H1 (cell line): ENCODE measurements around the gene FAM174B.

Experiments used
- ATF2 ChIP-seq: IDR thresholded peaks from 2 replicates; pipeline ENCODE4 v1.6.1; 2012; ENCODE audit warnings: low read length, inconsistent platforms
- CEBPB ChIP-seq: IDR thresholded peaks from 2 replicates; pipeline ENCODE4 v1.6.1; 2012; ENCODE audit warnings: low read depth, low read length
- CTCF ChIP-seq, 3 experiments: IDR thresholded peaks; 1 replicate in 2 of 3; 2 replicates in 1 of 3; pipeline versions ENCODE4 v1.5.1 to v1.6.1; 2011; ENCODE audit warnings: low read length in 3 of 3, mild to moderate bottlenecking in 3 of 3, inconsistent platforms in 2 of 3, low read depth in 1 of 3, moderate library complexity in 1 of 3; ENCODE audit not compliant: insufficient read depth in 1 of 3; ENCODE audit errors: control extremely low read depth in 1 of 3
- EZH2 ChIP-seq: fragments of 200-600 bp; sonication (generic); IDR thresholded peaks from 2 replicates; pipeline ENCODE4 v1.7.1; 2012; ENCODE audit warnings: low read depth, mild to moderate bottlenecking, moderate library complexity, low read length, inconsistent platforms; ENCODE audit not compliant: severe bottlenecking
- FOSL1 ChIP-seq: IDR thresholded peaks from 2 replicates; pipeline ENCODE4 v1.6.1; 2011; ENCODE audit warnings: mild to moderate bottlenecking, low read depth, low read length, moderate library complexity; ENCODE audit not compliant: insufficient read depth
- GABPA ChIP-seq: IDR thresholded peaks from 2 replicates; pipeline ENCODE4 v1.6.1; 2011; ENCODE audit warnings: mild to moderate bottlenecking, low read length, moderate library complexity, borderline replicate concordance; ENCODE audit not compliant: insufficient read depth
- POLR2A ChIP-seq, 2 experiments: IDR thresholded peaks; 1 replicate in 1 of 2; 2 replicates in 1 of 2; pipeline ENCODE4 v1.6.1; 2011; ENCODE audit warnings: low read depth in 2 of 2, low read length in 2 of 2, mild to moderate bottlenecking in 2 of 2; ENCODE audit errors: control extremely low read depth in 1 of 2
- TBP ChIP-seq: IDR thresholded peaks from 2 replicates; pipeline ENCODE4 v1.6.1; 2011; ENCODE audit warnings: low read depth, low read length, improper control_type of control experiment
- USF2 ChIP-seq: IDR thresholded peaks from 2 replicates; pipeline ENCODE4 v1.6.1; 2011; ENCODE audit warnings: low read length, improper control_type of control experiment

DNA sequence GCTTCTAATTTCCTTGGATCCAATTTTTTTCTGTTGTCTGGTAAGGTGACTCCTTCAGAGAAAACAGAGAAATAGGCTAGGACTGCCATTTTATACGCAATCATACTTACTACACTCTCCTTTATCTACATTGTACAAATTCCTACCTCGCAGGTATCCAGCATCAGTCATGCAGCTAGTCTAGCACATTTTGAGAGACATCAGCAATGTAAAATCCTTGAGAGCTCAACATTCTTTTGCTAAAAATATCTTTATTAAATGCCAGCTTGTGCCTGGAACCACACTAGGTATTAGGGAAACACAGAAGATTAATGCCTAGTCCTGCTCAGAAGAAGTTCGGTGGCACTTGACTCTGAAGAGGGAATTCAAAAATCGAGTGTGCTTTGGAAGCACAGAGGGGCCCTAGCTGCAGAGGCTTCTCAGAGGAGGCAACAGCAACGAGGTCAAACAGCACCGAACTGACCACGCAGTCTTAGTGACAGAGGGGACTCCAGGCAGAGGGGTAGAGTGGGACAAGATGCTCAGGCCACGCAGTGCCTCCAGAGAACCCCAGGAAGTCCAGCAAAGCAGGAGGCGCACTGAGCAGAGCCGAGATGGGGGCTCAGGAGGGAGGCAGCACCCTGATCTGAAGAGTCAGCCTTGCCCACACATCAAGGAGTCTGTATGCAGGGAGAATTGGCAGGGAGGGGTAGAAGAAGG, 3.5 kb downstream of the FAM174B start:
- TF ChIP-seq CTCF (IDR thresholded peaks at IDR 0.05; ENCODE audit: control extremely low read depth in 1 of 3, insufficient read depth in 1 of 3, low read depth in 1 of 3, low read length in 3 of 3): no peak
- no peak for TF ChIP-seq POLR2A (IDR thresholded peaks at IDR 0.05; ENCODE audit: control extremely low read depth in 1 of 2, low read depth in 2 of 2, low read length in 2 of 2)
- TF ChIP-seq EZH2: no peak
- TF ChIP-seq USF2: no peak
- no peak for TF ChIP-seq FOSL1
- TF ChIP-seq ATF2: no peak
- TF ChIP-seq TBP: no peak
- no peak for TF ChIP-seq GABPA
- no peak for TF ChIP-seq CEBPB
